Lower leg skin (tissue), 3 donors: ENCODE measurements around the gene MZB1.

Experiments
- CTCF ChIP-seq, 3 donors: fragments of 450-650 bp; IDR thresholded peaks; one replicate each; pipeline ENCODE4 v1.5.1; 2016; ENCODE audit warnings: antibody characterized with exemption in 3 of 3, mild to moderate bottlenecking in 3 of 3, moderate library complexity in 2 of 3
- POLR2A ChIP-seq, 2 donors: fragments of 450-650 bp; IDR thresholded peaks; one replicate each; pipeline ENCODE4 v1.6.1; 2016 to 2017; ENCODE audit warnings: antibody characterized with exemption in 2 of 2, mild to moderate bottlenecking in 1 of 2, moderate library complexity in 1 of 2

- TF ChIP-seq POLR2A (IDR thresholded peaks at IDR 0.05) = no peak
- no peak for TF ChIP-seq CTCF (IDR thresholded peaks at IDR 0.05)
Observed at GRCh38 chr5:139381837-139382761, 7.6 kb downstream of the MZB1 start.
